ENCODE data around the gene NMNAT2. TPM values are rescaled to one million over a fixed set of nuclear protein-coding genes. Genes with fewer than 3 reads are reported as not detected.
A peak's percentile ranks its signal among the peaks of the same experiment; 100 is the strongest.

The NMNAT2 gene
- total RNA-seq, 1 donor from 2014 or later: 2.2 TPM

DNA sequence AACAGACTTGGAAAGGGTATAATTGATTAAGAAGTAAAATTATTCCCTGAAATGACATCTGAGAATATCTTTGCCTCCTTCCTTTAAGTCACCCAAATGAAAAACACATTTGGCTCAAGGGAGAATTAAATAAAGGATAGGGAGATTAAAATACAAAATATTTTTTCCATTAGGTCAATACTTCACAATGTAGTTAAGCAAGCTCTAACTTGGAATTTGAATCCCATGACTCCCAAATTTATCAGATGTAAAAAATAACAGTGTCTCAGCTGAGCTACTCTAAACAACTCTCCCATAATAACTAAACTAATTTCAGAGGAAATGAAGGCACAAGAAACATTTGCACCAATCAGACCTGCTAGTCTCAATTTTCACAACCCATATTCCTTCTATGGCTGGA lies 6.5 kb upstream of the NMNAT2 start:
- Mint-ChIP-seq H3K27ac (ENCODE audit: unreplicated experiment) (no peak overlapping the region), H3K27me3 (ENCODE audit: unreplicated experiment) (peaks cover 65% of the 10 kb centered on the region), H3K4me3 (ENCODE audit: unreplicated experiment) (no peak overlapping the region), H3K4me1 (ENCODE audit: unreplicated experiment) (no peaks in the 10 kb centered on the region), H3K36me3 (ENCODE audit: unreplicated experiment) (no peaks in the 10 kb centered on the region), H3K9me3 (ENCODE audit: unreplicated experiment) (no peaks in the 10 kb centered on the region)
- TF ChIP-seq, protein P1, sequence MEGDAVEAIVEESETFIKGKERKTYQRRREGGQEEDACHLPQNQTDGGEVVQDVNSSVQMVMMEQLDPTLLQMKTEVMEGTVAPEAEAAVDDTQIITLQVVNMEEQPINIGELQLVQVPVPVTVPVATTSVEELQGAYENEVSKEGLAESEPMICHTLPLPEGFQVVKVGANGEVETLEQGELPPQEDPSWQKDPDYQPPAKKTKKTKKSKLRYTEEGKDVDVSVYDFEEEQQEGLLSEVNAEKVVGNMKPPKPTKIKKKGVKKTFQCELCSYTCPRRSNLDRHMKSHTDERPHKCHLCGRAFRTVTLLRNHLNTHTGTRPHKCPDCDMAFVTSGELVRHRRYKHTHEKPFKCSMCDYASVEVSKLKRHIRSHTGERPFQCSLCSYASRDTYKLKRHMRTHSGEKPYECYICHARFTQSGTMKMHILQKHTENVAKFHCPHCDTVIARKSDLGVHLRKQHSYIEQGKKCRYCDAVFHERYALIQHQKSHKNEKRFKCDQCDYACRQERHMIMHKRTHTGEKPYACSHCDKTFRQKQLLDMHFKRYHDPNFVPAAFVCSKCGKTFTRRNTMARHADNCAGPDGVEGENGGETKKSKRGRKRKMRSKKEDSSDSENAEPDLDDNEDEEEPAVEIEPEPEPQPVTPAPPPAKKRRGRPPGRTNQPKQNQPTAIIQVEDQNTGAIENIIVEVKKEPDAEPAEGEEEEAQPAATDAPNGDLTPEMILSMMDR (IDR thresholded peaks at IDR 0.05): no peak
- no peak for DNase-seq (ENCODE audit: extremely low spot score, unreplicated experiment)

DNA sequence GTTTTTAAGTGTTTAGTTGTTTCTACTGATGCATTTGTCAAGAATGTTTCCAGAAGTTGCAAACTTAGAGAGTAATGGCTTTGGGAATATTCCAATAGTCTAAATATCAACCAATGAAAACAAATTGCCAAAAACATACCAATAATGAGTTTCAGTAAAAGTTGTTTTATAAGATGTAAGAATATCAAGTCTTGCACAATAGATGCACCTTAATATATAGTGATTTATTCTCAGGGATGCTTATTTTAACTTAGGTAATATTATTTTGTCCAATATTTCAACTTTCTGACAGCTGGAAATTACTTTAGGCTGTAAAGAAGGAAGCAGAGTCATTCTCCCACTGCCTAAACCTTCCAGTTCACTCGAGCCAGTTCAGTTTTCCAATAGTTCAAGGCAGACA lies 5.4 kb upstream of the NMNAT2 start:
- Mint-ChIP-seq H3K27me3 (ENCODE audit: unreplicated experiment) (peaks cover 67% of the 10 kb centered on the region), H3K36me3 (ENCODE audit: unreplicated experiment) (no peaks in the 10 kb centered on the region), H3K27ac (ENCODE audit: unreplicated experiment) (no peak overlapping the region), H3K4me3 (ENCODE audit: unreplicated experiment) (no peak overlapping the region), H3K4me1 (ENCODE audit: unreplicated experiment) (peaks cover 2% of the 10 kb centered on the region), H3K9me3 (ENCODE audit: unreplicated experiment) (no peaks in the 10 kb centered on the region)
- TF ChIP-seq, protein P1 (IDR thresholded peaks at IDR 0.05): no peak
- DNase-seq (ENCODE audit: extremely low spot score, unreplicated experiment): no peak

DNA sequence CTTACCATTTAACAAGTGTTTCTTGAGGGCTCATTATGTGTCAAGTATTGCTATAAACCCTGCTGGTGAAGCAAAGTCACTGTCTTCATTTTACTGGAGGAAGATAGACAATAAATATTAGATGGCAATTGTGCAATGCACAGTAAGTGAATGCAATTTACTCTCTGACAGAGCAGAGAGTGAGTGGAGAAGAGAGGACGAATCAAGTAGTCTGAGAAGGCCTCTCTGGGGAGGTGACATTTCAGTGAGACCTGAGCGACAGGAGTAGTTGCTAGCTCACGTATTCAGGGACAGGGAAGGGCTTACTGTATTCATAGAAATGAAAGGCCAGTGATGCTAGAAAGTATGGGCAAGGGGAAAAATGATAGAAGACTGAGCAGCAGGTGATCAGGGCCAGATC lies 1.2 kb upstream of the NMNAT2 start:
- DNase-seq (ENCODE audit: extremely low spot score, unreplicated experiment): no peak
- TF ChIP-seq, protein P1 (IDR thresholded peaks at IDR 0.05): no peak
- Mint-ChIP-seq H3K4me1 (ENCODE audit: unreplicated experiment) (peaks cover 22% of the 10 kb centered on the region), H3K27ac (ENCODE audit: unreplicated experiment) (no peak overlapping the region), H3K4me3 (ENCODE audit: unreplicated experiment) (no peak overlapping the region), H3K36me3 (ENCODE audit: unreplicated experiment) (no peaks in the 10 kb centered on the region), H3K9me3 (ENCODE audit: unreplicated experiment) (no peaks in the 10 kb centered on the region), H3K27me3 (ENCODE audit: unreplicated experiment) (peaks cover 83% of the 10 kb centered on the region)

DNA sequence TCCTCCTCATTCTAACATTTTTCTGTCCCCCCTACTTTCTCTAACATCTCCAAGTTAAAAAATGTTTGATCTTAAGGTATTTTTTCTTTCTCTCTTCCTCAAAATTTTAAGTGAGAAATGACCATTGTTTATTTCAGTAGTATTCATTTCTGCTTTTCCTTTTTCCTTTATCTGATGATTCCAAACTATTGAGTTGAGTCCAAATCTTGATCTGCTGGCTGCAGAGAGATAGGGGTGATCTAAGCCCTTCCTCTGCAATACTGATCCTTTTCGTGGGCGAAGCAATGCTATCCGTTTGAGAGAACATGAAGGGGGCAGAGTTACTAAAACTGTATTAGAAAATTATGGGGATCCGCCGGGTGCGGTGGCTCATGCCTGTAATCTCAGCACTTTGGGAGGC lies 516 bp upstream of the NMNAT2 start:
- Mint-ChIP-seq H3K9me3 (ENCODE audit: unreplicated experiment) (no peaks in the 10 kb centered on the region), H3K36me3 (ENCODE audit: unreplicated experiment) (no peaks in the 10 kb centered on the region), H3K27ac (ENCODE audit: unreplicated experiment) (no peak overlapping the region), H3K4me1 (ENCODE audit: unreplicated experiment) (peaks cover 22% of the 10 kb centered on the region), H3K4me3 (ENCODE audit: unreplicated experiment) (peak overlapping the region; percentile 74), H3K27me3 (ENCODE audit: unreplicated experiment) (peaks cover 82% of the 10 kb centered on the region)
- TF ChIP-seq, protein P1 (IDR thresholded peaks at IDR 0.05): no peak
- DNase-seq (ENCODE audit: extremely low spot score, unreplicated experiment): no peak

DNA sequence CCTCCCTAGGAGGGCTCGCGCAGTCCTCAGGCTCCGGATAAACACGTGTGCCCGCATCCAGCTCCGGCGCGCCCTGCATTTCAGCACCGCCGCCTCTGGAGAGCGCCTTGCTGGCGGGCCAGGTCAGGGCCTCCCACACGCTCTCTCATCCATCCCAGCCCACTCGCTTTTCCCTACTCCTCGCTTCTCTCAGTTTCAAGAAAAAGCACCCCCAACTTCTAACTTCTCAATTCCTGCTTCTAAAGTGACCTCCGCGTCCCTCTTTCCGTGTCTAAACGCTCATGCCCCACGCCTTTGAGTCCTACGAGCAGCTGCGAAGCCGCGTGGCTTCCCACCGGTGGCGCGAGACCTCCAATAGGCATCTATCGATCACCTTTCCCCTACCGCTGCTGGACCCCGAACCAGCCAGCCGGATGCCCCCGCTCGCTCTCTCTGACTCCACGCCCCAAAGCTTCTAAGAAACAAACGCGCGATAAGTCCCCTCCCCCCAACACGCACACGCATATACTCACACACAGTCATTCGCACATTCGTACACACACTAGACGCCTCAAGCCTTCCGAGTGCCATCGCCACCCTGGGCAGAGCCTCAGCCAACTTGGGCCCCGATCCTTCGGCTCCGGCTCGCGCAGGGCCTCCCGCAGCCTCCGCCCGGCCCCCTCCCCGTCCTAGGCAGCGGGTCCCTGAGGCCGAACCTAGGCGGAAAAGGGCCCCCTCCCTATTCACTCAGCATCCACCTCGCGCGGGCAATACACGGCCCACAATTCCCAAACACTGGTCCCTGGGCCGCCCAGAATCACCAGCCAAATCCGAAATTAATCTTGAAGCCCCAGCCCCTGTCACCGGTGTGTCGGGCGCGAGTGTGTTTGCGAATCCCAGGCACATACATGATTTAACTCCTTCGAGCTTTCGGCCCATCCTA lies 1.1 kb downstream of the NMNAT2 start:
- peak overlapping the region; percentile 74 for H3K4me3 Mint-ChIP-seq (ENCODE audit: unreplicated experiment)
- H3K4me1 Mint-ChIP-seq (ENCODE audit: unreplicated experiment): peaks cover 22% of the 10 kb centered on the region
- H3K27me3 Mint-ChIP-seq (ENCODE audit: unreplicated experiment): peaks cover 71% of the 10 kb centered on the region
- no peaks in the 10 kb centered on the region for H3K9me3 Mint-ChIP-seq (ENCODE audit: unreplicated experiment)
- TF ChIP-seq, protein P1 (IDR thresholded peaks at IDR 0.05): no peak
- H3K36me3 Mint-ChIP-seq (ENCODE audit: unreplicated experiment): no peaks in the 10 kb centered on the region
- H3K27ac Mint-ChIP-seq (ENCODE audit: unreplicated experiment): no peak overlapping the region
- peak; percentile 89 for DNase-seq (ENCODE audit: extremely low spot score, unreplicated experiment)

Data from osteocyte (in vitro differentiated cells).